Epidermal melanocyte (primary cell): ENCODE results near the gene FNDC8.
A peak's percentile ranks its signal among the peaks of the same experiment; 100 is the strongest.
"Not testable (repeated sequence)": the region's sequence is repeated elsewhere in the genome, so short reads cannot be mapped to it uniquely, and the experiment has no call there.

ENCODE experiments used
- DNase-seq: peaks from one replicate; pipeline ENCODE4 v3.0.0; 2011; ENCODE audit warnings: low spot score; ENCODE audit not compliant: insufficient read length

The FNDC8 gene

DNA sequence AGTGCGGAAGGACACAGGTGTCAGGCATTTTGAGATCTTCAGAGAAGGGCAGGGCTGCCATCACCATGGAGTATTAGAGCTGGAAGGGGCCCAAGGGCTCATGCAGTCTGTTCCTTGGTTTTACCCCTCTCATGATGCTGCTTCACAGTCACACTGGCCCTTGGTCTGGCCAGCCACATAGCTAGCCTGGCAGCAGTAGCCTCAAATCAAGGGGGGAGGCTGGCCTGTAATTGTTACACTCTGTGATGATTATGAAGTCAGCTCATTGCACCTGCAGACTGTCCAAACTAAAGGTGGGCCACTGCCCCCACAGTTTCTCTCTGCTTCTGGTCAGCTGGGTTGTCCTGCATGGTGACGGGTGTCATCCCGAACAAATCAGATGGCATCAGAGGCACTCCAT, at the start of gene FNDC8:
FNDC8 (plus strand) TSS at position 301 of the 400 bp plus-strand sequence; CDS start at position 380, 79 bp downstream.
- no peak for DNase-seq

DNA sequence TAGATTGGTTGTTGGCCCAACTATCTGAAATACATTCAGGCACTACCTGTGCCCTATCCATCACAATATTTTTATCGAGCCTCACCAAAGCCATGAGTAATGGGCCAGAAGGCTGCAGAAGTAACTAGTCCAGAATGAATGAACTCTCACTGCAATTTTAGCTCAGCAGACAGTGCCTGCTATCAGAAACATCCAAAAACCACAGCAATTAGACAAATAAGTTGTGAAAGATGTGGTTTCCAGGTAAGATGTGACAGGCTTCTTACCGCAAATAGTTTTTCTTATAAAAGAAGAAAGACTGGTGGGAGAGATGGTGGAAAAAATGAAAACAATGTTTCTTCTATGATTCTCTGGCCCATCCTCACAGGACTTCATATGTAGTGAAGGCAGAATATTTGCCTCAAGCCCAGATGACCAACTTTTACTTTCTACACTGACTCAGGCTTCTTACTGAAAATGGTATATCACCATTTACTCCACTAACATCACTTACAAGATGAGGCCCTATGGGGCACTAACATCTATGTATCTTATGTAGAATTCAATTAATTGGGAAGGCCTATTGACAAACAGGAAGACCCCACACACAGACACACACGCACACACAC, 48.1 kb upstream of the FNDC8 start:
- DNase-seq = no peak

DNA sequence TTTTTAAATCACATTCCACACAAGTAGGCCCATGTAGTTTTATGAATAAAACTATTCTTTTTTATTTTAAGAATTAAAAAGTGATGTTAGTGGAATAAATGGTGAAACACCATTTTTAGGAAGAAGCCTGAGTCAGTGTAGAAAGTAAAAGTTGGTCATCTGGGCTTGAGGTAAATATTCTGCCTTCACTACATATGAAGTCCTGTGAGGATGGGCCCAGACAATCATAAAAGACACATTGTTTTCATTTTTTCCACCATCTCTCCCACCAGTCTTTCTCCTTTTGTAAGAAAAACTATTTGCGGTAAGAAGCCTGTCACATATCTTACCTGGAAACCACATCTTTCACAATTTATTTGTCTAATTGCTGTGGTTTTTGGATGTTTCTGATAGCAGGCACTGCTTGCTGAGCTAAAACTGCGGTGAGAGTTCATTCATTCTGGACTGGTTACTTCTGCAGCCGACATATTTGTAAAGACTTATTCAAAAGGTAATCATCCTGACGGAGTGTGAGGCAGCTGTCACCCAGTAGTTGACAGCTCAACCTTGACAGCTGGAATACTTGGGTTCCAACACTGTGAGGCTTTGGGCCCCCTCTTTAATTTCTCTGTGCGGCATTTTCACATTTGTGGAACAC, 47.3 kb upstream of the FNDC8 start:
- no peak for DNase-seq

DNA sequence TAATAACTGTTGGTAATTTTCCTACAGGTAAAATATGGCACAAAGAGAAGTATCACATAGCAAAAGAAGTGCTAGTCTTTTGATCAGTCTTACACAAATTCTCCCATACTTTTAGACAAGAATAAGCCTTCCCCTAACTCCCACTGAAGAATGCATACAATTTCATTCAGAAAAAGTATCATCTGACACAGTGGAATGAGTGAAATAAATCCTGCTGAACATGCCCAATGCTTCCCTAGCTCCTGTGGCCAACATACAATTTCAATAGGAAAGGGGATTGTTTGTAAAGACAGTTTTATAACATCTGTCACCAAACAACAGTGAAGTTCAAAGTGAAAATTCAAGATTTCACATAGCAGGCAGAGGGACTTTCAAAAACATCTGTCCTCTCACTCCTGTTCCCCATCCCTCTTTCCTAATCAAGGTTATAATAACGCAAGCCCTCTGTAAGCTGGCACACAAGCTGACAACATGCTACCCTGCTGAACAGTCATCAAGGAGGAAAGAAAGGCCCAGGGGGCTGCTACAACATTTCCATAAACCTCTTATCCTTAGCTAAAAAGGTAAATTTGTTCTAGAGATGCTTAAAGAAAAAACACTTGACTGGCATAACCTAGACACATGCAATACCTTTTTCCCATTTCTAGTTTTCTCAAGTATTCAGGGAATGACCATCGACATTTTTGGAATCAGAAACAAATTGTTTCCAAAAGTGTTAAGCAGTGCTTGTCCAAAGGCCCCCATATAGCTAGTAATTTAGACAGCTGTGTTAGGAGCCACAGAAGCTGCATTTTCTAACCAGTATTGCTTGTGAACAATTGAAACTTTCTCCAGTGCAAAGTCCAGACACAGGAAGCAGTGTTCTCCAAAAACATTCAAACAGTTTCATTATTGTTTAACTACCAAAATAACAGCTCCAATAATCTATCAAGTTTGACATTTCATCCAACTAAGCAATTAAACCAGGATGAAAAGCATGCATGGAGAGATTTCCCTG, 46.4 kb upstream of the FNDC8 start:
- DNase-seq = peak; percentile 52

DNA sequence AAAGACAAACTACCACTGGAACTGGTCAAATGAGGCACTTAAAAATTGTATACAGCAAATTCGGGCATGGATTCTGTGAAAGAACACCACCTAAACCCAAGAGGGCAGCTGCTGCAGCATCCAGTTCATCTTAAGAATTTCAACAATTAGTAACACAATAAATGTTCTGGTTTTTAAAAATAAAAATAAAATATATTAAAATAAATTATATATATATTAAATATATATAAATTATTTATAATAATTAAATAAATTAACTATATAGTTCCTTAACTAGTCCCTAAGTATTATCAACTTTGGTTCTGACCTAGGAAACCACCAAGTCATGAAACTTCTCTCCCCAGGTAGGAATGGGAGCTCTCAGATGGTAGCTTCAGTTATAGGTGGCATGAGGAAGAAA, 44.5 kb upstream of the FNDC8 start:
- no peak for DNase-seq

DNA sequence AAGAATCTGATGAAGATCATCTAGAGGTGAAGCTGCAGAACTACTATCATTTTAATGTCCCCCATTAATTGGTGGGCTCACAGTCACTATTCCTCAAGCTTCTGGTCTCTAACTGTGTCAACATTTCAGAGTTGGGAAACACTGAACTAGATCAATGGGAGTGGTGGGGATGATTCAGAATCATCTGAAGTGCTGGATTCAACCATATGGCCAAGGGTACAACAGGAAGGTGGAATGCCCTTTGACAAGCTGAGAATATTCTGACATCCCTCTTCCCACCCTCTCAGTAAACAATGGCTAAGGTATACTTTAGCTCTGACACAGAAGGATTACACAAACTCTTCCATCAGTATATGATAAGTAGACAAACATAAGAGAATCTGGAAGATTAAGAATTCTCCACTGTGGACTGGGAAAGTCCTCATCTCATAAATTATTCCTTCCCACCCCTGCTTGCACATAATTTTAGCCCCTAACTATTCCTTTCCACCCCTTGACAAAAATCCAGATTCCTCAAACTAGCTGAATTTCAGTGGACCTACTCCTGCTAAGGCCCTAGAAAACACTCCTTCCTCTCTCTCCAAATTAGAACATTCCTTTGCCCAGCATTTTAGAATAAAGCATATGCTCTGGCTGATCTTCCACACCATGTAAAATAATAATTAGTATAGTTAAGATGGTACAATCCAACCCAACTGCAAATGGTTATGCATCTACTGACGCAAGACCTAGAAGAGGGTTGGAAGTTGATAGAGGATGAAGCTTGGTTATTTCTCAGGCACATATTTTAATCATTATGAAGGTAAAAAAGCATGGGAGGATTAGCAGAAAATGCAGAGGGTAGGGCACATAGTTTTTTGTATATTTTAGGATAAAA, 41.6 kb upstream of the FNDC8 start:
- no peak for DNase-seq

DNA sequence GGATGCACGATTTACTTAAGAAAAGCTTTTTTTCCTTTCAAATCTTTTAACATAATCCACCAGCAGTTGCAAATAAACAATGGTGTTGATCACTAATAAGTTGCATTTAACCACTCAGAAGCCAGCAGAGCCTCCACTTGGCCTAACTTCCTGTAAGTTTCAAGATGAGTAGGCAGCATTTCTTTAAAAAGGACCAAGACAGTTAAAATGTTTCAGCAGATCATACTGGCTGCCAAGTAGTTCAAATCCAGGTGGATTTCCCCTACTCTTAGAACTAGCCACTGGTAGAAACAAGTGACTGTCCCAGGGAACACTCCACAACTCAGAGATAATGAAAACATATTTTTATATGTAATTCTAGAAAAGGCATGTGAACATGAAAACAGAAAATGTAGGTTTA, 40.9 kb upstream of the FNDC8 start:
- DNase-seq = no peak

DNA sequence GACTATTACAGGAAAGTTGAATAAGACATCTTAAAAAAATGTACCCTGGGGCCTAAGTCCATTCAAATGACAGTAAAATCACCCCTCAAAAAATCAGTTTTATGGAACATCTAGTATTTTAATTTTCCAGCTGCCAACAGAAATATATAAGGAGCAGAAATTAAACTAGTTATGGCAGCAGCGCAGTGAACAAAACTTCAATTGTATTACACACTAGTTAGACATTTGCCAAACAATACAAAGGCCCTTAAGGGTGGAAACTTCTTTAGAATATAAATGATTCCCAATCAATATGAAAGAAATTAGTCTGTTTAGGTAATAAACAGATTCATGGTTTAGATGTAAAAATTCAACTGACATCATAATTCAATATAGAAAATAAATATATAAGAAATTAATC, 39.8 kb upstream of the FNDC8 start:
- no peak for DNase-seq

DNA sequence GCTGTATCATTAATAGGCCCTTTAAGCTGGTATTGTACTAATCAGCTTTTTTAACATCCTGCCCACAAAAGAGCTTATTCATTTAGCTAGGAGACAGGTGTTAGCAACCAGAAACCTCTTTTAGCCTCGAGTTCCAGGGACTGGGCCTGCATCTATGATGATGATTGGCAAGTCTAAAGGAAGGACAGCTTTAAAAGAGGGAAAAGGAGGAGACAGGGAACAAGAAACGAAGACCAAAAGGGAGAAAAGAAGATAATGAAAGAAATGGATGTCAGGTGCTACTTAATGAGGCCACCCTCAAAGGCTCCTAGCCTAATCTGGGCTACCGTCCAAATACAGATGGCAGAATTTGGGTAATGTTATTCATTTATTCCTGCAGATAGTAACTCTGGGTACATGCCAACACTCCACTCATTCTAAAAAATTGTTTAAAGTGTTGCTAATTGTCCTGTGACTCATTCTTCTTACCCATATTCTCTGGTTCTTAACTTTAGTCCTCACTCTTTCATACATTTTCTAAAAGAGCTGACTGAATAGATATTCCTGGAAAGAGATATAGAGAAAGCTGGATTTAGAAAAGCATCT, 39.2 kb upstream of the FNDC8 start:
- DNase-seq = no peak

DNA sequence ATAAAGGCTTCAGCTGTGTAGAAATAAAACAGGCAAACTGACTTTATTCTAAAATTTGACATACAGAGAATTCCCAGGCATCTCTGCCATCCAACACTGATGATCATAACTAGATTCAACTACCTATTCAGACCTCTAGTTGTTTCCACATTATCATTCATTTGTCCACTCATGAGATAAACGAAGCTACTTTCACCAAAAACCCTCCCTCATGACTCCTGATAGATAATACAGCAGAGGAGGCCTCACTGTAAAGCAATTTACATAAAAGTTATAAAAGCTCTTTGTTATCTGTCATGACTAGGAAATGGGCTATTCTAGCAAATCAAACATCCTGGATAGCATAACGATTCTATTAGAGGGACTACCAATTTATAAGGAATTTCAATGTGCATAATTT, 38.3 kb upstream of the FNDC8 start:
- DNase-seq = no peak

DNA sequence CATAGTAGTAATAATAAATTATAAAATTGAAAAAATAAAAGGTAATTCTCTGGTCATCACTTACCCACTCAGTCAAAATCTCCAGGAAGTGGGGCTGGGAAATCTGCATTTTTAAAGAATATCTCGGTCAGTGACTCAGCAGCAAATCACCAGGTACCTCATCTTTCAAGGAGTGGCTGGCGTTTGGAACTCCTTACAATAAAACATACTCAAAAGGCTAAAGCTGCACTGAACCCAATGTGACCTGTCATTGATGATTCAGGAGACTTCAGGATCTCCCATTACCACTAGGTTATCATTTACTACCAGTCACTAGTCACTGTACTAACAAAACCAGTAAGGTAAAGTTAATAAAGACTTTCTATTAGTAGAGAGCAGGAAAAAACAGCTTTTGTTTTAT, 36.4 kb upstream of the FNDC8 start:
- no peak for DNase-seq

DNA sequence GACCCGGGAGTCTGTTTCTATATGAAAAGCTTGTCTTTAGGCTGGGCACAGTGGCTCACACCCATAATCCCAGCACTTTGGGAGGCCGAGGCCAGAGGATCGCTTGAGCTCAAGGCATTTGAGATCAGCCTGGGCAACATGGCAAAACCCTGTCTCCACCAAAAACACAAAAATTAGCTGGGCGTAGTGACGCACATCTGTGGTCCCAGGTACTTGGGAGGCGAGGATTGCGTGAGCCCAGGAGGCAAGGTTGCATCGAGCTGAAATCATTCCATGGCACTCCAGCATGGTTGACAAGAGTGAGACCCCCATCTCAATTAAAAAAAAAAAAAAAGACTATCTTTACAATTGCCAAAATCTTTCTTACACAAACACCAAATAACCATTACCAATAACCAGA, 35.3 kb upstream of the FNDC8 start:
- no peak for DNase-seq

DNA sequence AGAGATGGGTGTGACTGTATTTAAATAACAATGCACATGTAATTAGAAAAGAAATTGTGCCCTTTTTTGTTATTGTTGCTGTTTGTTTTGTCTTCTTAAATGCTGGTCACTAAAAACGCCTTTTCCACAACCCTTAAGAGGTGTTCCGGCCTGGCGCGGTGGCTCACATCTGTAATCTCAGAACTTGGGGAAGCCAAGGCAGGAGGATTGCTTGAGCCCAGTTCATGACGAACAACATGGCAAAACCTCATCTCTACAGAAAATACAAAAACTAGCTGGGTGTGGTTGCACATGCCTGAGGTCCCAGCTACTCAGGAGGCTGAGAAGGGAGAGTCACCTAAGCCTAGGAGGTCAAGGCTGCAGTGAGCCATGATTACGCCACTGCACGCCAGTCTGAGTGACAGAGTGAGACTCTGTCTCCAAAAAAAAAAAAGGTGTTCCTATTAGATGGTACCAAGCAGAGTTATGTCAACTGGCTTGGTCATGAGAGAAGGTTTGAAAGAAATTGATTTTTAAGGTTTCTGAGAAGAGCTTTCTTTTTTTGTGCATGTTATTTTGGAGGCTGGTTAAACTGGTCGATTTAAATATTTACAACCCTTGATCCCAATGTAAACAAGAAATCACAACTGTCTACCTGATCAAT, 34.4 kb upstream of the FNDC8 start:
- no peak for DNase-seq

DNA sequence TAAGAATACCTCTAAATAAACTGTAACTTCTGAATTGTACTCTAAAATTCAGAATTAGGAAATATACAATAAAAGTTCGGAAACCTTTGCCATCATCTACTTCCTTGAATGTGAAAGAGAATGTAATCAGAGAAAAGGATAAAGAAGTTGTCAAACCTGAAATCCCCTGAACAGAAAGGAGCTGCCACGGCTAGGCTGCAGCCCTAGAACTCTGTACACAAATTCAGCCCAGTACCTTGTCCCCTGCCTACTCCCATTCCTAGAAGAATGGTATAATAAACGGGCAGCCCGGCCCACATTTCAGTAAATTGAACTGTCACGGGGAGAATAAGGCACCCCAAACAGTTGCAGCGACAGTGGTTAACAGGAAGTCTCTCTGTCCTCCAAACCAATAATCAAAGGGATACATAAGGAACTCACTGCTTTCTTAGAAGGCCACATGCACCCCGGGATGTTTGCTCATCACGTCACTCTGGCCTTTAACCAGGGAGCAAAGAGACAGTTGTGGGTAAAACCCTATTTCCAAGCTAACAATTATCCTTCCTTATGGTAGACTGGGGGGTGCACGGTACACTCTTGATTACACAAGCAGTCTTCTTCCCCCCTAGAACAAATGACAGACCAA, 33.6 kb upstream of the FNDC8 start:
- no peak for DNase-seq

DNA sequence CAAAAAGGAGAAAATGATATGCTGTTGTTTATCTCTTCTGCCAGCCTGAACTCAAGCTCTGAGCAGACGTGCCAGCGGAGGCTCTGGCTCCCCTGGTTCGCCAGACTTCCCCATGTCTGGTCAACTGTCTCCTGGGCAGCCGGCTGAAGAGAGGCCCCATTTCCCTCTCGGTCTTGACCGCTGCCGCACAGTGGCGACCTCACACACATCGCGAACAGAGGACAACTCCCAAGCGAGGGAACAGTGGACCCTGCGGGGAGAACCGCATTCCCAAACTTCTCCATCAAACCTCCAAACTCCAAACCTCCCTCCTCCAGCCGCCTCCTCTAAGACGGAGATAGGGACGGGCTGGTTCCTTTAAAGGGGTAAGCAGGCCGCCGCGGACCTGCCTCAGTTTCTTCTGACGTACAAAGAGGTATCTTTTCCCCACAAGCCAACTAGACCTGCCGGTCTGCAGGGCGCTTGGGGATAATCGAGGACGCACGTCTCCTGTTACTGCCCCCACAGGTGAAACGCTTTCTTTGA, 33.0 kb upstream of the FNDC8 start:
- DNase-seq = no peak

DNA sequence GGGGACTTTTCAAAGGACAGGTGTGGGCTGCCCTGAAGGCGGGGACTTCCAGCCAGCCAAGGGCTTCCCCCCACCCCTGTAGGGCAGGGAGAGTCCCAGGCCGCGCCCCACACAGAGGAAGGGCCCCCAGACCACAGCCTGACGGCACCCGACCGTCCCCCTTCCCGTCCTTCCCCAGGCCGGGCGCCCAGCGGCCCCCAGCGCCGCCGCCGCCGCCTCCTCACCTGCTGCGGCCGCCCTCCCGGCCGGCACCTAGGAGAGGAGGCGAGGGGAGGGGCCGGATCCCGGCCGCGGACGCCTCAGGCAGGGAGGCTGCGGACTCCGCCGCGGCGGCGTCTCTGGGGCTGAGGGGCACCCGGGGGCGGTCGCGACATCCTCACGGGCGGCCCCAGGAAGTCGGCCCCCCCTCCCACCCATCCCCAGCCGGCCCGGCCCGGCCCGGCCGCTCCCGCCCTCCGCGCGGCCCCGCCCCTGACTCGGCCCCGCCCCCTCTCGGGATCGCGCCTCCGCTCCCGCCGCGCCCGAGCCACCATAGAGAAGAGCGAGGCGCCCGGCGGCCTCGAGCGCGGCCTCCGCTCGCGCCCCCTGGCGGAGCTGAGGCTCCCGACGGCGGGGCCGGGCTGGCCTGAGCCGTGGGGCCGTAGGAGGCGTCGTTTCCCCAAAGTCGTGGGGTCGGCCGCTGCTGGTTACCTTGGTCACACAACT, 32.4 kb upstream of the FNDC8 start:
- DNase-seq = peak; percentile 54

DNA sequence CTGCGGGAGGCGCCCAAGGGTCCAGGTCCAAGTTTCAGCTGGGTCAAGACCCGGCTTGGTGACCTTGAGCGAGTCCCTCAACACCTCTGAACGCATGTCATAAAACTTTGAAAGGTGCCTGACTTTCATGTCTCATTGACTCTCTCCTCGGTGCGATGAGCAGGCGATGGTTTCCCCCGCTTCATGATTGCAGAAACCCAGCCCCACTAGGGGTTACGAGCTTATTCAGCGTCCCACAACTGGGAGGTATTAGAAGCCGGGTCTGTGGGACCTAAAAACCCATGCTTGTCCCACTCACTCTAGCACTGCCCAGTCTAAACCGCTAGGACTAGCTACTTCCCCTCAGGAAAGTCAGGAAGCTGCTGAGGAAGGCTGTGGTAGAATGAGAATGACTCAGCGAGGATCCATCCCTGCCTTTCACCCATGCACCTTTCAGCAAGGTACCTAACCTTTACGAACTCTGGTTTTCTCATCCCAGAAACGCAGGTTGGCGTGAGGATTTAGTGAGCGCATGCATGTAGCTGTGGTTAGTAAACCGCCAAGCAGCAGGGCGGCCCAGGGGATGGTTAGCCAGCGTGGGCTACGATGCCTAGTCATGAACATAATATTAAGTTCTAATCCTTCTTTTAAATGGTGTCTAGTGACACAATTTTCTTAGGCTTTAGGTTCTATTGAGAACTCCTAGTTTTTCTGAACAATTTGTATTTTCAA, 31.7 kb upstream of the FNDC8 start:
- DNase-seq = no peak

DNA sequence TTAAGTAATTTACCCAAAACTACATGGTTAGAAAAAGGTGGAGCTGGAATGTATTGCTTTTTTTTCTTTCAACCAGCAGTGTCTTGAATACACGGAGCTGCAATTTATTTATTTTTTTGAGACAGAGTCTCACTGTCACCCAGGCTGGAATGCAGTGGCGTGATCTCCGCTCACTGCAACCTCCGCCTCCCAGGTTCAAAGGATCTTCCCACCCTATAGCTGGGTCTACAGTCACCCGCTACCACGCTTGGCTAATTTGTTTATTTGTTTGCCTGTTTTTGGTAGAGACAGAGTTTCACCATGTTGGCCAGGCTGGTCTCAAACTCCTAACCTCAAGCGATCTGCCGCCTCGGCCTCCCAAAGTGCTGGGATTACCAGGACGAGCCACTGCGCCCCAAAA, 30.7 kb upstream of the FNDC8 start:
- DNase-seq = not testable (repeated sequence)
